Transverse colon (tissue), 3 donors: Measurements from ENCODE around the gene TERB1.

Experiments used
- POLR2A ChIP-seq: fragments of 450-650 bp; IDR thresholded peaks from one replicate; pipeline ENCODE4 v1.6.1; 2016; ENCODE audit warnings: antibody characterized with exemption, mild to moderate bottlenecking, moderate library complexity
- TF ChIP-seq, protein P1 (sequence below), 5 experiments: fragments of 200-600 bp in 3 of 5; fragments of 450-650 bp in 2 of 5; sonication (generic) in 3 of 5; IDR thresholded peaks; 1 replicate in 2 of 5; 2 replicates in 3 of 5; pipeline ENCODE4 v1.5.1; 2016 to 2017; ENCODE audit warnings: antibody characterized with exemption in 5 of 5, inconsistent platforms in 3 of 5, mild to moderate bottlenecking in 2 of 5, moderate library complexity in 1 of 5

DNA sequence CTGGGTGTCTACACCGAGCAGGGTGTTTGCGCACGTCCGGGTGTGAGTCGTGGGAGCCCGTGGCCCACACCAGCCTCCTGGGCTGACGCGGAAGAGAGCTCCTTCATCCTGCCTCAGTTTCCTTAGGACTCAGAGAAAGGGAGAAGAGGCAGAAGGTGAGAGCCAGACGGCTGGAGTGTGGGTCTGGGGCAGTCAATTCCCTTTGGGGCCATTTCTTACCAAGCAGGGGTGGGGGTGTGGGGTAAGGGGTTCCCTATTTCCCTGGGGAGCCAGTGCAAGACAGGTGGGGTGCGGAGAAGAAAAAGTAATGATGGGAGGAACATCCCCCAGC lies 43.7 kb upstream of the TERB1 start:
- TF ChIP-seq, protein P1, sequence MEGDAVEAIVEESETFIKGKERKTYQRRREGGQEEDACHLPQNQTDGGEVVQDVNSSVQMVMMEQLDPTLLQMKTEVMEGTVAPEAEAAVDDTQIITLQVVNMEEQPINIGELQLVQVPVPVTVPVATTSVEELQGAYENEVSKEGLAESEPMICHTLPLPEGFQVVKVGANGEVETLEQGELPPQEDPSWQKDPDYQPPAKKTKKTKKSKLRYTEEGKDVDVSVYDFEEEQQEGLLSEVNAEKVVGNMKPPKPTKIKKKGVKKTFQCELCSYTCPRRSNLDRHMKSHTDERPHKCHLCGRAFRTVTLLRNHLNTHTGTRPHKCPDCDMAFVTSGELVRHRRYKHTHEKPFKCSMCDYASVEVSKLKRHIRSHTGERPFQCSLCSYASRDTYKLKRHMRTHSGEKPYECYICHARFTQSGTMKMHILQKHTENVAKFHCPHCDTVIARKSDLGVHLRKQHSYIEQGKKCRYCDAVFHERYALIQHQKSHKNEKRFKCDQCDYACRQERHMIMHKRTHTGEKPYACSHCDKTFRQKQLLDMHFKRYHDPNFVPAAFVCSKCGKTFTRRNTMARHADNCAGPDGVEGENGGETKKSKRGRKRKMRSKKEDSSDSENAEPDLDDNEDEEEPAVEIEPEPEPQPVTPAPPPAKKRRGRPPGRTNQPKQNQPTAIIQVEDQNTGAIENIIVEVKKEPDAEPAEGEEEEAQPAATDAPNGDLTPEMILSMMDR (IDR thresholded peaks at IDR 0.05) = no peak
- no peak for TF ChIP-seq POLR2A
